G401 (cell line): Measurements from ENCODE around the gene ALDOA. TPM values are rescaled to one million over a fixed set of nuclear protein-coding genes. Genes with fewer than 3 reads are reported as not detected.

Experiments
- DNase-seq: peaks from one replicate; pipeline ENCODE4 v3.0.0-alpha.2; 2015; ENCODE audit warnings: low spot score
- in situ Hi-C: cut with HindIII; loops from 2 replicates; pipeline ENCODE4 v1.10.0; 2016; ENCODE audit warnings: low sequenced_read_pairs, mixed read lengths
- total RNA-seq: library from RNA; depleted of rRNA; stranded (reverse); fragments of >200 nt; shearing (Covaris generic); gene quantifications from 2 replicates; pipeline ENCODE4 v1.2.3, GENCODE V29; 2014

ALDOA gene
- total RNA-seq, 1 experiment from 2014 or later, result 515 TPM

DNA sequence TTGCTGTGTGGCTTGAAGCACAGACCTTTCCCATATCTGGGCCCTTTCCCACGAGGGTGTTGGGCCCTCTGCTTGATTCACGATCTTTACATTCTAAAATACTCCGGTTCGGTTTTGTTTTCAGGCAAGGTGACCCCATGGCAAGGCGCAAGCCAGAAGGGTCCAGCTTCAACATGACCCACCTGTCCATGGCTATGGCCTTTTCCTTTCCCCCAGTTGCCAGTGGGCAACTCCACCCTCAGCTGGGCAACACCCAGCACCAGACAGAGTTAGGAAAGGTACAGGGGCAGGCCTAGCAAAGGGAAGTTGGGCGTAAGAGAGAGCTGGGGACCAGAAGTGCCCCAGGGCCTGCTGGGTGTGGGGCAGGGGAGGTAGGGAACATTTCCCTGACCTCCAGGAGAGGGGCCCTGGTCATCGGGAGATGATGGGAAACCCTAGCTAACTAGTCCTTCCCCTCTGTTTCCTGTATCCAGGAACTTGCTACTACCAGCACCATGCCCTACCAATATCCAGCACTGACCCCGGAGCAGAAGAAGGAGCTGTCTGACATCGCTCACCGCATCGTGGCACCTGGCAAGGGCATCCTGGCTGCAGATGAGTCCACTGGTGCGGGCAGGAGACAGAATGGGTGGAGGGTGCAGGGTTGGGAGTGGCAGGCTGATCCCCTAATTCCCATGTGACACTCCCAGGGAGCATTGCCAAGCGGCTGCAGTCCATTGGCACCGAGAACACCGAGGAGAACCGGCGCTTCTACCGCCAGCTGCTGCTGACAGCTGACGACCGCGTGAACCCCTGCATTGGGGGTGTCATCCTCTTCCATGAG is 1.4 kb downstream of the ALDOA start:
- DNase-seq, result no peak
- in situ Hi-C loops, result no loop called here

DNA sequence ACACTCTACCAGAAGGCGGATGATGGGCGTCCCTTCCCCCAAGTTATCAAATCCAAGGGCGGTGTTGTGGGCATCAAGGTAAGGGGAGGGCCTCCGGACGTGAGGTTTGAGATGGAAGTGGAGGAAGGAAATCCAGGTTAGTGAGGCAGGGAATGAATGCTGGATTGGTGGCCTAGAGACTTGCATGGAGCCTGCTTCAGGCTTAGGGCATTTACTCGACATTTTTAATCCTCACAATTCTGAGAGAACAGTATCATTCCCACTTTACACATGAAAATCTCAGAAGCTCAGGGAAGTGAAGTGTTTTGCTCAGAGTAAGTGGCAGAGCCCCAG is 2.0 kb downstream of the ALDOA start:
- no peak for DNase-seq
- in situ Hi-C loops, result no loop called here

DNA sequence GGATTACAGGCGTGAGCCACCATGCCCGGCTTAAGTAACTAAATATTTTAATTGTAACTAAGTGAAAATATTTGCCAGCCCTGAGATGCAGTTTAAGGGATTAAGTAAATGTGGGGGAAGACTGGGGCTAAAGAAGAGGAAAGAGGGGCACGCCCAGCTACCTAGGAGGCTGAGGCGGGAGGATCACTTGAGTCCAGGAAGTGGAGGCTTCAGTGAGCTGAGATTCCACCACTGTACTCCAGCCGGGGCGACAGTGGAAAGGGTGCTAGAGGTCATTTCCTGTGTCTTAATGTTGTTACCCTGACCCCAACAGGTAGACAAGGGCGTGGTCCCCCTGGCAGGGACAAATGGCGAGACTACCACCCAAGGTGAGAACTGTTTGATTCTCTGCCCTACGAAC is 2.8 kb downstream of the ALDOA start:
- DNase-seq, result no peak
- in situ Hi-C loops, result no loop called here

DNA sequence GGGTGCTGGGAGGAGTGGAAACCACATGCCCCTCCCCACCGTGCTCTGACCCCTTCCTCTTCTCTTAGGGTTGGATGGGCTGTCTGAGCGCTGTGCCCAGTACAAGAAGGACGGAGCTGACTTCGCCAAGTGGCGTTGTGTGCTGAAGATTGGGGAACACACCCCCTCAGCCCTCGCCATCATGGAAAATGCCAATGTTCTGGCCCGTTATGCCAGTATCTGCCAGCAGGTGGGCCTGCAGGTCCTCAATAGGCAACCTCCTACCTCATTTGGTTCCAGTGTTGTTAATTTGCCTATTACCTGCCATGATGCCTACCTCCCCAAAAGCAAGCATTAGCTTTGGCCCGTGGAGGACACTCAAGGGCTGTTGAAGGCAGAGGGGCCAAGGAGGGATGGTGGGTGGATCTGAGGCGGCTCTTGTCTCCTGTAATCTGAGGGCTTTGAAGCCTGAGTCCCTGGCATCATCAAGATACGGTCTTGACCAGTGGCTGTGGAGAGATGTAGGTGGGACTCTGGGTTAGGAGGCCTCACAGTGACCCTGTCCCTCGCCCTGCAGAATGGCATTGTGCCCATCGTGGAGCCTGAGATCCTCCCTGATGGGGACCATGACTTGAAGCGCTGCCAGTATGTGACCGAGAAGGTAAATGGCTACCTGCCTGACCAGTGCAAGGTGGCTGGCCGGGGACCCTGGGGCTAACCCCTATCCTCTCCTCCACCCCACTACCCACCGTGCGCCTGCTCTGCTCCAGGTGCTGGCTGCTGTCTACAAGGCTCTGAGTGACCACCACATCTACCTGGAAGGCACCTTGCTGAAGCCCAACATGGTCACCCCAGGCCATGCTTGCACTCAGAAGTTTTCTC is 3.4 kb downstream of the ALDOA start:
- in situ Hi-C loops, result no loop called here
- DNase-seq, result no peak

DNA sequence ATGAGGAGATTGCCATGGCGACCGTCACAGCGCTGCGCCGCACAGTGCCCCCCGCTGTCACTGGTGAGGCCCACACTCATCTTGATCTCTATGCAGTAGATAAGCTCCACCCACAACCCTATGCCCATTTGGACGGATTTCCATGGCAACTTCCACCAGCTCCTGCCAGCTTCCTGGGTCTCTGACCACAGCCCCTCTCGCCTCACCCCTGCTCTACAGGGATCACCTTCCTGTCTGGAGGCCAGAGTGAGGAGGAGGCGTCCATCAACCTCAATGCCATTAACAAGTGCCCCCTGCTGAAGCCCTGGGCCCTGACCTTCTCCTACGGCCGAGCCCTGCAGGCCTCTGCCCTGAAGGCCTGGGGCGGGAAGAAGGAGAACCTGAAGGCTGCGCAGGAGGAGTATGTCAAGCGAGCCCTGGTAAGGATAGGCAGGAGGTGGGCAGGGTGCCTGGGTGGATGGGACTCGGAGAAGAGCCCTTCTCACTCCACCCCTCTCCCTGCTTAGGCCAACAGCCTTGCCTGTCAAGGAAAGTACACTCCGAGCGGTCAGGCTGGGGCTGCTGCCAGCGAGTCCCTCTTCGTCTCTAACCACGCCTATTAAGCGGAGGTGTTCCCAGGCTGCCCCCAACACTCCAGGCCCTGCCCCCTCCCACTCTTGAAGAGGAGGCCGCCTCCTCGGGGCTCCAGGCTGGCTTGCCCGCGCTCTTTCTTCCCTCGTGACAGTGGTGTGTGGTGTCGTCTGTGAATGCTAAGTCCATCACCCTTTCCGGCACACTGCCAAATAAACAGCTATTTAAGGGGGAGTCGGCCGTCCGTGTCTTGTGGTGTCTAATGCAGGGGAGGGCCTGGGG is 4.3 kb downstream of the ALDOA start:
- DNase-seq, result no peak
- in situ Hi-C loops, result no loop called here

DNA sequence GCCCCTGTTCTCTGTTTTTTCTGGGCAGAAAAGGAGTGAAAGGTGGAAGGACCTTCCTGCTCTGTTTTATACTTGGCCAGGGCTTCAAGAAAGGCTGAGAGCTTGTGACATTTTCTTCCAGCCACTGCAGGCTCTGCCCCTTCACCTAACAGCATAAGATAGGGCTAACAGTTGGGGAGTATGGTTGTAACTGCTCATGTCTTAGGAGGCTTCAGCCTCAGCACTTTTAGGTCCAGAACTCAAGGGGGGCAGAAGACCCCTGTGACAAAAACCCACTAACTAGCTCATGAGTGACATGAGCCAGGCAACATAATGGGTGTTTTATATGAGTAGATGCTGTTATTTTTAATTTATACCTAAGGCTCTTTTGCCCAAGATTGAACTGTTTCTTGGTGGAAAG is 4.9 kb downstream of the ALDOA start:
- no peak for DNase-seq
- in situ Hi-C loops, result no loop called here

DNA sequence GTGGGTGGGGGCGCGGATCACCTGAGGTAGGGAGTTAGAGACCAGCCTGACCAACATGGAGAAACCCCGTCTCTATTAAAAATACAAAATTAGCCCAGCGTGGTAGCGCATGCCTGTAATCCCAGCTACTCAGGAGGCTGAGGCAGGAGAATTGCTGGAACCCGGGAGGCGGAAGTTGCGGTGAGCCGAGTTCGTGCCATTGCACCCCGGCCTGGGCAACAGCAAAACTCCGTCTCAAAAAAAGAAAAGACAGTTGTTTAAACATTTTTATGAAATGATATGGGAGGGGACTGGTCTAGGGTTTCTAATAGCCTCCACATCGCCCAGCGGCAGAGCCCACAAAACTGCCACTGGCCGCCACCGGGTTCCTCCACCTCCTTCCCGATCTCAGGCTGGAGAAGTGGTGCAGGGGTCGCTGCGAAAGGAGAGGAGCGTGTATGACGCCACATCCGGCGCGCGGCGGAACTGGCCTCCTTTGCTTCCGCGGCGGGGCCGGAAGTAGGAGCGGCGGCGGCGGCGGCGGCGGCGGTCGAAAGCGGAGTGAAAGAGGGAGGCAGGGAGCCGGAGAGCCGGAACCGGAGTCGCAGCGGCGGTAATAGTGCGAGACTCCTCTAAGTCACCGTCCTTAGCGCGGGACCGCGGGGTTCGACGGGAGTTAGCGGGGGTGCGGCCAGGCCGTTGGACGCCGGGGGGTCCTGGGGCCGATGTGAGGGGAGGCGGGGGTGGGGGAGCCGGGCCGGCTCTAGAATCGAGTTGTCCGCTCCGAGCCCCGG is 10.1 kb downstream of the ALDOA start, which contains the start of gene PPP4C:
Gene PPP4C, plus strand, starts transcription at position 492 of the 773 bp plus-strand sequence. CDS start 384 bp downstream, outside the sequence.
- in situ Hi-C loops, result loop anchor here (5.0 kb wide), 1 partner anchor 42 kb away; no protein-coding TSS in a partner anchor
- peak; percentile 89 for DNase-seq

DNA sequence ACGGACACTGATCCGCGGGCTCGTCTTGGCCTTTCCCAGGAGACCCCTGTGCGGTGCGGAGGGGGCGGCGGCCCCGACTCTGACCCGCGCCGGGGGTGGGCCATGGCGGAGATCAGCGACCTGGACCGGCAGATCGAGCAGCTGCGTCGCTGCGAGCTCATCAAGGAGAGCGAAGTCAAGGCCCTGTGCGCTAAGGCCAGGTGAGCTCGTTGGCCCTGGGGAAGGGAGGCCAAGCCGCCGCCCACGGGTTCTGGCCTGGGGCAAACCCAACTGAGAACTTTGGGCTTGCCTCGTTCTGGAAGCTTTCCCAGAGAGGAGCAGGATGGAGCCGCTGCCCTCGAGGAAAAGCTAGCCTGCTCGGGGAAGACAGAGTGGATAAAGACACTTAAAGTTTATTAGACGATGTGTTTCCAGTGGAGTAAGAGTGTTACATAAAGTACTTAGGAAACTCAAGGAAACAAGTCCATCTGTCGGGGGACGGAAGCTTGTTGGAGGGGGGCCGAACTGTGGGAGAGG is 10.8 kb downstream of the ALDOA start:
- DNase-seq, result no peak
- in situ Hi-C loops, result loop anchor here (5.0 kb wide), 1 partner anchor 41 kb away; no protein-coding TSS in a partner anchor

DNA sequence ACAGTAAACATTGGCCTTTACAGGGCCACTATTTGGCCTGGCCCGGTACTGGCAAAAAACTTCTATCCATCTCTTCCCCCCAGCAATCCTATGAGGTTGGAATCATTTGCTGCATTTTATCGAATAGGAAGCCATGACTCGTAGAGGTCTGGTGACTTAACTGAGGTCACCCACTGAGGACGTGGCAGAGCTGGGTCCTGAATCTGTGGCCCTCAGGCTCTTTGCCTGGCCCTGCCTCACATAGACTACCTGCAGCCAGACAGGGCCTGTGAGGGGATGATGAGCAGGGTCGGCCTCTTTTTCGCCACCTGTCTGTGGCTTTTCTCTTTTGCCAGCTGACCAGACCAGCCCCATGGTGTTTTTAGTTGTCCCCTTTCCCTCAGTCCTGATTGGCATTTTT is 12.1 kb downstream of the ALDOA start:
- in situ Hi-C loops, result loop anchor here (5.0 kb wide), 1 partner anchor 40 kb away; no protein-coding TSS in a partner anchor
- no peak for DNase-seq

DNA sequence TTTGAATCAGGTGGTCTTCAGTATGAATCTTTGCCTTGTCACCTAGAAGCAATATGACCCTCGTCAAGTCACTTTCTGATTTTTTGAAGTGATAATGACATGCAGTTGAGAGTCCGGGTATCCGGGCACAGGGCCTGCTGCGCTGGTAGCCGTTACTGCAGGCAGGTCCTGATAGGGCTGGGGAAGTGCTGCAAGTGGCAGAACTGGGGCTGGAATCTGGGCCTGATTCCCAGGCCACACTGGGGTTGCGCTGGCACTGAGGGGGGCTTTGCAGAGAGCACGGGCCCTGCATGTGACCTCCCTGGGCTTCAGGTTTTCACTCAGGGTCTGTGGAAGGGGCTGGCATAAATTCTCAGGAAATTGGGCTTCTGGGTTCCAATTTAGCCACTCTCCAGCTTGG is 13.2 kb downstream of the ALDOA start:
- no peak for DNase-seq
- in situ Hi-C loops, result loop anchor here (5.0 kb wide), 1 partner anchor 39 kb away; no protein-coding TSS in a partner anchor

DNA sequence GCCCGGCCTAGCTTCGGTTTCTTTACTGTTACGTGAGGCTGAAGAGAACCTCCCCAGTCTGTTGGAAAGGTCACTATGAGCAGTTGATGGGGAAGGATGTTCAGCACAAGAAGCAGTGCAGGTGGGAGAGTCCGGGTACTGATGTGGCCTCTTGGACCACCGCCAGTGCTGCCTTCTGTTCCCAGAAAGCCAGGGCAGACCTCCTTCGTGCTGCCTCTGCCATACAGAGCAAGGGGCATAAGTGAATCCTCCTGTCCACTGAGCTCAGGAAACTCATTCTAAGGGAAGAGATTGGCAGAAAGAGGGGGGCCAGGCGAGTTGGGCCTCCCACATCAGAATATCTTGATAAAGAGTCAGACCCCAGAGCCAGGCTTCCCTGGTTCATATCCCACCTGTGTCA is 13.9 kb downstream of the ALDOA start:
- in situ Hi-C loops, result loop anchor here (5.0 kb wide), 1 partner anchor 38 kb away; no protein-coding TSS in a partner anchor
- peak; percentile 63 for DNase-seq

DNA sequence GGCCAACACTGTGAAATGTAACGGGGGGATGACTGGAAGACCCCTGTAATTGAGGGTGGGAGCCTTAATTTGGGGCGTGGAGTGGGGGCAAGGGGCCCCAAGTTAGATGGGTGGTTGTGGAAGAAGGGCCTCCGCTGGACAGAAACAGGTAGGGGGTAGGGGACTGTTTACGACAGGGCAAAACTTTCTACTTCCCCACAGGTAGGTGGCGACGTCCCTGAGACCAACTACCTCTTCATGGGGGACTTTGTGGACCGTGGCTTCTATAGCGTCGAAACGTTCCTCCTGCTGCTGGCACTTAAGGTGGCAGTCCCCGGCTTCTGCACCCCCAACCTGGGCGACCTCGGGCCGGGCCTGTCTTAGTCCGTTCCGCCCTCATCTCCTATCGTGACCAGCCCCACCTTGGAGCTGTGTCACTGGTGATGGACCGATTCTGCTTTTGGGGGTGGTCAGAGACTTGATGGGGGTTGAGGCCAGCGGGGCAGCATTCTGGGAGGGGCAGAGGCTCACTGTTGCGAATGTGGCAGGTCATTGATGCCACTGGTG is 17.1 kb downstream of the ALDOA start:
- in situ Hi-C loops, result no loop called here
- no peak for DNase-seq

DNA sequence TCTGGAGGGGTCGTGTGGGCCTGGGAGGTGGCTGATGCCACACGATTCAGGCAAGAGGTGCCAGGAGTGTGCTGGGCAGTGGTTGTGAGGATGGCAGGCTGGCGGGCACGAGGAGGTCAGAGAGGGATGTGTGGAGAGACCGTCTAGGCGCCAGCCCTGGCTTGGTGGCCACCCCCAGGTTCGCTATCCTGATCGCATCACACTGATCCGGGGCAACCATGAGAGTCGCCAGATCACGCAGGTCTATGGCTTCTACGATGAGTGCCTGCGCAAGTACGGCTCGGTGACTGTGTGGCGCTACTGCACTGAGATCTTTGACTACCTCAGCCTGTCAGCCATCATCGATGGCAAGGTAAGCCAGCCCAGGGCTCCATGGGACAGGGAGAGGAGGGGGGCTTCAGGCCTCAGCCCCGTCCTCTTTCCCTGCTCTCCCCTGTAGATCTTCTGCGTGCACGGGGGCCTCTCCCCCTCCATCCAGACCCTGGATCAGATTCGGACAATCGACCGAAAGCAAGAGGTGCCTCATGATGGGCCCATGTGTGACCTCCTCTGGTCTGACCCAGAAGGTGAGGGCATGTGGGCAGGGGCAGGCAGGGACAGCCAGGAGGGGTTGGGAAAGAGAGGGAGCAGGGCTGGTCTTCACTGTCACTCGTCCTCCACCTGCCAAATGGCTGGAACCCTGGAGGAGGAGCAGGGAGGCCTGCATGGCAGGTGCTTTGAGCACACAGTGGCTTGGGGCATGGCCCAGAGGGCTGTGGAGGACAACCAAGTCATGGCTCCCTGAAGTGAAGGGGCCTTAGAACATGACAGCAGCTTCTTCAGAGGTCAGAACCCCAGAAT is 17.9 kb downstream of the ALDOA start:
- DNase-seq, result no peak
- in situ Hi-C loops, result no loop called here

DNA sequence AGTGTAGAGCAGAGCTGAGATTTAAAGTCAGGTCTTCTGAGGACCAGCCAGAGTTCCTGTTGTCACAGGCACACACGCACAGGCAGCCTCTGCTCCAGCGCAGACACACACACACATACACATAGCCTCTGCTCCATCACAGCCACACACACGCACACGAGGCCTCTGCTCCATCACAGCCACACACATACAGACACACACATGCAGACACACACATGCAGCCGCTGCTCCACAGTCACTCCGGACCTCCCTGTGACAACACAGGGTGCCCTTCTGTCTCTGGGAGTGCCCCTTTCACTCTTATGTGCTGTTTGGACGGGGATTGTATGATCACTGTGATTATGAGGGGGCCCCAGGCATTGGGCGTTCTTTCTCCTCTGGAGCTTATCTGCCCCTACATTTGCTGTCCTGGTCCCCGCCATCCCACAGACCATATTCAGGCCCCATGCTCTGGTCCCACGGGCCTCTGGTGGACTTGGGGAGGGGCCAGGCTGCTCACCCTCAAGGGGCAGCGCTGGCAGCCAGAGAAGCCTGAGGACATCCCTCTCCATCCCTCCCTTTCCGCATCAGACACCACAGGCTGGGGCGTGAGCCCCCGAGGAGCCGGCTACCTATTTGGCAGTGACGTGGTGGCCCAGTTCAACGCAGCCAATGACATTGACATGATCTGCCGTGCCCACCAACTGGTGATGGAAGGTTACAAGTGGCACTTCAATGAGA is 18.7 kb downstream of the ALDOA start:
- DNase-seq, result no peak
- in situ Hi-C loops, result no loop called here

DNA sequence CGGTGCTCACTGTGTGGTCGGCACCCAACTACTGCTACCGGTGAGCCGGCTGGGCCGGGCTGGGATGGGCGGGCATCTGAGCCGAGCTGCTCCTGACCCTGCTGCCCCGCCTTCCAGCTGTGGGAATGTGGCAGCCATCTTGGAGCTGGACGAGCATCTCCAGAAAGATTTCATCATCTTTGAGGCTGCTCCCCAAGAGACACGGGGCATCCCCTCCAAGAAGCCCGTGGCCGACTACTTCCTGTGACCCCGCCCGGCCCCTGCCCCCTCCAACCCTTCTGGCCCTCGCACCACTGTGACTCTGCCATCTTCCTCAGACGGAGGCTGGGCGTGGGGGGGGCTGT is 19.2 kb downstream of the ALDOA start:
- DNase-seq, result no peak
- in situ Hi-C loops, result no loop called here

DNA sequence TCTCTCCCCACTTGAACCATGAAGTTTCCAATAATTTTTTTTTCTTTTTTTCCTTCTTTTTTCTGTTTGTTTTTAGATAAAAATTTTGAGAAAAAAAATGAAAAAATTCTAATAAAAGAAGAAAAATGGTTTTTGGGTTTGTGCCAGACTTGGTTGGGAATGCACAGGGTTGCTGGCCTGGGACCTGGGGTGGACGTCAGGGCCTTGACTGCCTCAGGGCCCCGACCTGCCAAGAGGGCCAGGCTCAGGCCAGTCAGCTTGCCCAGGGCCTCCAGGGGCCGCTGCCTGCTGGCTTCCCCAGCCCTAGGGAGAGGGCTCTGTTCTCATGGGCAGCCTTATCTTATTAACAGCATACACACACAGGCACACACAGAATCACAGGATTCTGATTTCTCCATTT is 19.7 kb downstream of the ALDOA start:
- no peak for DNase-seq
- in situ Hi-C loops, result no loop called here

DNA sequence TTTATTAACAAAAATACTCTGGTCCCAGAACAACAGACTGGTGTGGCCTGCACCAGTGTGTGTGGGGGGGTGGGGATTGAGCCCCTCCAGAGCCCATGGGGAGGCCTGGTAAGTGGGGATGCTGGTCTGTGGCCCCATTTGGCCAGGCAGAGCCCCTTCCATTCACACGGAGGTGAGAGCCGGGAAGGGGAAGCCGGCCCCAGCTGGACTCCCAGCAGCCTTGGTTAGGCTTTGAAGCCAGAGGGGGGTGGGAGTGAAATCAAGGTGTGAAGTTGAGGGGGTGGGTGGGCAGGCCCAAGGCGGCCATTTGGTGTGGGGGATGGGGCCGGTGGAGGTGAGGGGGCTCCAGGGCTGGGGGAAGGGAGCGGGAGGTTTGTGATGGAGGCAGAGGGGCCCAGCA is 20.3 kb downstream of the ALDOA start:
- DNase-seq, result no peak
- in situ Hi-C loops, result no loop called here
